ENCODE data around the gene MRPL14.

The MRPL14 gene

DNA sequence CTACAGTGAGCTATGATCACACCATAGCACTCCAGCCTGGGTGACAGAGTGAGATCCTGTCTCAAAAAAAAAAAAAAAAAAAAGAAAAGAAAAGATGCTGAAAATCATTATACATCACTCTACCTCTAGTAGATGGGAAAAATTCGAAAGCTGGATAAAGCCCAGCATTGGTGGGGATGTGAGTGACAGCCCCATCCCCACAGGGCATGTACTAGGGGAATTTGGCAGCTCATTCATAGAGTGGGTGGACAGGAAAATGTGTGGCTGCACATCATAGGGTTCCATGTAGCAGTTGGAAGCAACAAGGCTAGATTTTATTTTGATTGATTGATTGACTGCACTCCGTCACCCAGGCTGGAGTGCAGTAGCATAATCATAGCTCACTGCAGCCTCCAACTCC is 42.0 kb downstream of the MRPL14 start:
- TF ChIP-seq, protein P1, sequence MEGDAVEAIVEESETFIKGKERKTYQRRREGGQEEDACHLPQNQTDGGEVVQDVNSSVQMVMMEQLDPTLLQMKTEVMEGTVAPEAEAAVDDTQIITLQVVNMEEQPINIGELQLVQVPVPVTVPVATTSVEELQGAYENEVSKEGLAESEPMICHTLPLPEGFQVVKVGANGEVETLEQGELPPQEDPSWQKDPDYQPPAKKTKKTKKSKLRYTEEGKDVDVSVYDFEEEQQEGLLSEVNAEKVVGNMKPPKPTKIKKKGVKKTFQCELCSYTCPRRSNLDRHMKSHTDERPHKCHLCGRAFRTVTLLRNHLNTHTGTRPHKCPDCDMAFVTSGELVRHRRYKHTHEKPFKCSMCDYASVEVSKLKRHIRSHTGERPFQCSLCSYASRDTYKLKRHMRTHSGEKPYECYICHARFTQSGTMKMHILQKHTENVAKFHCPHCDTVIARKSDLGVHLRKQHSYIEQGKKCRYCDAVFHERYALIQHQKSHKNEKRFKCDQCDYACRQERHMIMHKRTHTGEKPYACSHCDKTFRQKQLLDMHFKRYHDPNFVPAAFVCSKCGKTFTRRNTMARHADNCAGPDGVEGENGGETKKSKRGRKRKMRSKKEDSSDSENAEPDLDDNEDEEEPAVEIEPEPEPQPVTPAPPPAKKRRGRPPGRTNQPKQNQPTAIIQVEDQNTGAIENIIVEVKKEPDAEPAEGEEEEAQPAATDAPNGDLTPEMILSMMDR (IDR thresholded peaks at IDR 0.05; ENCODE audit: unreplicated experiment in 3 of 3) = no peak
- Mint-ChIP-seq H3K9me3 (no peaks in the 10 kb centered on the region), H3K4me1 (peaks cover 11% of the 10 kb centered on the region), H3K36me3 (ENCODE audit: low read depth) (no peaks in the 10 kb centered on the region), H3K4me3 (no peak overlapping the region), H3K27me3 (ENCODE audit: low read depth) (no peaks in the 10 kb centered on the region), H3K27ac (peak overlapping the region in 1 of 3 experiments; percentile 46)

DNA sequence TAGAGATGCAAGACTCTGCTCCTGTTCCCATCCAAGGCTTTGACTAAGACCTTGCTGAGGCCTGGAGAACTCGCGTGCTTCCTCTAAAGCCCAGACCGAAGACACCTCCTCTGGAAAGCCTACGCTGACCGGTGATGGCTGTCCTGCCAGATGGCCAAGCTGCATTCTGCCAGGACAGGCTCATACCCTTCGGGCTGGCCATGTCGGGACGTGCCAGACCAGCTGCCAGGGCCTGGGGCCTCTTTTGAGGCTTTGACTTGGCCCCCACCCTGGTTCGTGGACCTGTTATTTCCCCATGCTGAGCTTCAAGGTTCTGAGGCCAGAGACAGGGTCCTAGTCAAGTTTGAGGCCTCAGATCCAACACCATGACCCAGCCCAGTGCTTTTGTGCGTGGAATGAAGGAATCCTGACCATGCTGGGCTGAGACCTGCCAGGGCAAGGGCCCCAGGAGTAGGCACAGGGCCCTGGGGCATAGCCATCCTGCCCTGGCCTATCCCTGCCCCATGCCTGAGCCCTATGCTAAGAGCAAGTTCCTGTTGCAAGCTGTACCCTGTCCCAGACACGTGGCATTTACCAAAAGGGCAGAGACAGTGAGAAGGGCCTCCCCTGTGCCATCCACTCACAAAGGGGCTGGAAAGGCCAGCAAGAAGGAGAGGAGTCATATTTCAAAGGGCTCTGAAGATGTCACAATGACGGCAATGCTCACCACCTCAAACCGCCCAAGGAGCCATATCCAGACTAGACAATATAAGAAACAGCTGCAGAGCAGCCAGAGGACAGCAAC is 42.8 kb downstream of the MRPL14 start:
- TF ChIP-seq, protein P1 (IDR thresholded peaks at IDR 0.05; ENCODE audit: unreplicated experiment in 3 of 3) = no peak
- no peaks in the 10 kb centered on the region for H3K9me3 Mint-ChIP-seq

DNA sequence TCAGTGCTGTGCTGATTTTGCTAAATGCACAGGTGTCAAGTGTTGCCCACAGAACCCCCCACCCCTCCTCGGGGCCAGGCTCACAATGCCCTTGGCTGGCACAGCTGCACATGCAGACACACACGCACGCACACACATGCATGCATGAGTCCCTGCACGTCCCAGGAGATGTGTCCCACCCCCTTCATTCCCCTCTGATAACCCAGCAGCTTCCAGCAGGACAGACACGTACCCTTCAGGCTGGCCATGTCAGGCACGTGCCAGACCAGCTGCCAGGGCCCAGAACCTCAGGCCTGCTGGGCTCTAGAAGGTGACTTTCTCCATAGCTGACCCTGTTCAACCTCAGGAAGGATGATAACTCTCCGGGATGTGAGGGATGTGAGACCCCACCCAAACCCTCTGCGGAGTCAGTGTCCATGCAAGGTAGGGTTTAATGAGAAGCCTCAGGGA is 44.4 kb downstream of the MRPL14 start:
- peaks cover 22% of the 10 kb centered on the region for H3K4me1 Mint-ChIP-seq
- no peaks in the 10 kb centered on the region for H3K27me3 Mint-ChIP-seq (ENCODE audit: low read depth)
- no peaks in the 10 kb centered on the region for H3K36me3 Mint-ChIP-seq (ENCODE audit: low read depth)
- H3K27ac Mint-ChIP-seq = no peak overlapping the region
- H3K4me3 Mint-ChIP-seq = no peak overlapping the region
- H3K9me3 Mint-ChIP-seq = no peaks in the 10 kb centered on the region
- TF ChIP-seq, protein P1 (IDR thresholded peaks at IDR 0.05; ENCODE audit: unreplicated experiment in 3 of 3) = no peak

More for the DNA sequence above, 42.8 kb downstream of the MRPL14 start:
- Mint-ChIP-seq H3K4me3 (no peak overlapping the region), H3K27me3 (ENCODE audit: low read depth) (no peaks in the 10 kb centered on the region), H3K27ac (peak overlapping the region; percentile 1 to 46 (median 2)), H3K4me1 (peaks cover 11% of the 10 kb centered on the region), H3K36me3 (ENCODE audit: low read depth) (no peaks in the 10 kb centered on the region)

DNA sequence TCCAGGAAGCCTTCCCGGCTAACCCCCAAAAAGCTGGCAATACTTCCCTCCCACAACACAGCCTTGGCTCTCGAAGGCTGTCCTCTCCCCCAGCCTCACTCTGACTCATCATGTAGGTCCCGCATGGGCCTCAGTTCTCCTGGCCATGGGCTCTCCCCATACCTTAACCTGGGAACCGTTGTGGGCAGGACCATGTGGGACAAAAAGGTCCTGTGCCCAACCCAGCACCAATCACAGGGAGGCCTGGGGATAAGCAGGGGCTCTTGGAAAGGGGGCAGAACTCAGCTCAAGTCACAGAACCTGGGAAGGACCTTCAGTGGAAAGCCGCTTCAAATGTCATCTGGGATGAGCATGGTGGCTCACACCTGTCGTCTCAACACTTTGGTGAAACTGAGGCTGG is 45.5 kb downstream of the MRPL14 start:
- Mint-ChIP-seq H3K36me3 (ENCODE audit: low read depth) (no peaks in the 10 kb centered on the region), H3K27ac (no peak overlapping the region), H3K4me3 (no peak overlapping the region), H3K9me3 (no peaks in the 10 kb centered on the region), H3K4me1 (peaks cover 25% of the 10 kb centered on the region), H3K27me3 (ENCODE audit: low read depth) (no peaks in the 10 kb centered on the region)
- TF ChIP-seq, protein P1 (IDR thresholded peaks at IDR 0.05; ENCODE audit: unreplicated experiment in 3 of 3) = no peak

DNA sequence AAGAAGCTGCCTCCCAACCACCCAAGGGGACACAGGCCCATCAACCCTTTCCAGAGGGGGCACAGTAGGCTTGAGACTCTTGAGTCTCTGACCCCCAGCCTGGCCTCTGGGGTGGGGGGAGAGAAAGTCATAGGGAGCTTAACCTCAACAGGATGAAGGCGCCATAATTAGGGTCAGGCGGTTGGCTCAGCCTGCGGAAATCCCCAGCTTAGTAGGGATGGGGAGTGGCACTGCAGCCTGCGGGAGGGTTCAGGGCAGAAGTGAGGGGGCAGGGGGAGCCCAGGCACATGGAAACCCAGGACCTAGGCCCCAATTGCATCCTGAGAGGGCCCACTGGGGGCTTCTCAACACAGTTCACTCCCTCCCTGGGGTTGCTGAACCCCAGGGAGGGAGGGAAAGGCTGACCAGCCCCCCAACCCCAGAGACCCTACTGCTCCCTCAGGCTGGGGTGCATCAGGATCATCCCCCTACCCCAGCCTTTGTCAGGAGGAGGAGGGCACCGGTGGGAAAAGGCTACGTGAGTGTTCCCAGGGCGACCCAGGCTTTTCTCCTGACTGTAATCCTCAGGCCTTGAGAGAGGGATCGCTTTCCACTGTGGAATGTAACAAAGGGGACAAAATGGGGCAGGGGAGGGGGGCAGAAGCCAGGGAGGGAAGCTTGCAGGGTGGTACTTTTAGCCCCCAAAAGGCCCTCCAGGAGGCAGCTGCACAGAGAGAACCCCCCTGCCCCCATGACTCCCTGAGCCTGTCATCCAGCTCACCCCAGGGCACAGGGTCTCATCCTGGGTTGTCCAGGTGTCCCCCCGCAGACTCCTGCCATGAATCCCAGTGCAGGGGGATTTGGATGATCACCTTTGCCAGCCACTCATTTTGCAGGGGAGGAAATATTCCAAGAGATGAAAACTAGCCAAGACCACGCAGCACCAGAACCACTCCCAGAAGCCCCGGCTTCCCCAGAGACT is 46.4 kb downstream of the MRPL14 start:
- H3K36me3 Mint-ChIP-seq (ENCODE audit: low read depth) = no peaks in the 10 kb centered on the region
- H3K27me3 Mint-ChIP-seq (ENCODE audit: low read depth) = no peaks in the 10 kb centered on the region
- H3K4me3 Mint-ChIP-seq = no peak overlapping the region
- TF ChIP-seq, protein P1 (IDR thresholded peaks at IDR 0.05; ENCODE audit: unreplicated experiment in 3 of 3) = no peak
- H3K9me3 Mint-ChIP-seq = no peaks in the 10 kb centered on the region
- peak overlapping the region in 1 of 3 experiments; percentile 61 for H3K27ac Mint-ChIP-seq
- peaks cover 25% of the 10 kb centered on the region for H3K4me1 Mint-ChIP-seq
